IPS-NIHi11 (cell line): ENCODE measurements around the gene LPP.

Source experiments
- DNase-seq: peaks from one replicate; pipeline ENCODE4 v3.0.0; 2012; ENCODE audit warnings: mixed read lengths, low spot score

Gene LPP

GRCh38 chr3:188520466-188520865 lies 366.5 kb downstream of the LPP start:
- no peak for DNase-seq

- DNase-seq: no peak
Observed at GRCh38 chr3:188522115-188522514, 368.2 kb downstream of the LPP start.

- no peak for DNase-seq
Observed at GRCh38 chr3:188523291-188523690, 369.3 kb downstream of the LPP start.

GRCh38 chr3:188524052-188524451 lies 370.1 kb downstream of the LPP start:
- no peak for DNase-seq

GRCh38 chr3:188526057-188526456 lies 372.1 kb downstream of the LPP start:
- DNase-seq: no peak

GRCh38 chr3:188527389-188527788 lies 373.4 kb downstream of the LPP start:
- DNase-seq: no peak

- DNase-seq: no peak
Observed at GRCh38 chr3:188528396-188528795, 374.4 kb downstream of the LPP start.

- DNase-seq: no peak
Observed at GRCh38 chr3:188529228-188529627, 375.3 kb downstream of the LPP start.

GRCh38 chr3:188530226-188530625 lies 376.3 kb downstream of the LPP start:
- no peak for DNase-seq

- DNase-seq: no peak
Observed at GRCh38 chr3:188531210-188531609, 377.3 kb downstream of the LPP start.

- DNase-seq: no peak
Observed at GRCh38 chr3:188533172-188533571, 379.2 kb downstream of the LPP start.

GRCh38 chr3:188533612-188534357 lies 379.8 kb downstream of the LPP start:
- DNase-seq: no peak

GRCh38 chr3:188534633-188535032 lies 380.7 kb downstream of the LPP start:
- DNase-seq: no peak

- DNase-seq: no peak
Observed at GRCh38 chr3:188537606-188538005, 383.6 kb downstream of the LPP start.

GRCh38 chr3:188539037-188539436 lies 385.1 kb downstream of the LPP start:
- DNase-seq: no peak

GRCh38 chr3:188539631-188540194 lies 385.8 kb downstream of the LPP start:
- DNase-seq: no peak

- no peak for DNase-seq
Observed at GRCh38 chr3:188542196-188542595, 388.2 kb downstream of the LPP start.

- DNase-seq: no peak
Observed at GRCh38 chr3:188544012-188544411, 390.1 kb downstream of the LPP start.

- DNase-seq: no peak
Observed at GRCh38 chr3:188546835-188547670, 393.1 kb downstream of the LPP start.

- no peak for DNase-seq
Observed at GRCh38 chr3:188553569-188553968, 399.6 kb downstream of the LPP start.

GRCh38 chr3:188554404-188554803 lies 400.4 kb downstream of the LPP start:
- DNase-seq: no peak

- no peak for DNase-seq
Observed at GRCh38 chr3:188557235-188557634, 403.3 kb downstream of the LPP start.
